ENCODE data around the gene NT5M. TPM values are rescaled to one million over a fixed set of nuclear protein-coding genes. Genes with fewer than 3 reads are reported as not detected.

The NT5M gene
- total RNA-seq, 1 experiment from 2014 or later: 6.6 TPM

DNA sequence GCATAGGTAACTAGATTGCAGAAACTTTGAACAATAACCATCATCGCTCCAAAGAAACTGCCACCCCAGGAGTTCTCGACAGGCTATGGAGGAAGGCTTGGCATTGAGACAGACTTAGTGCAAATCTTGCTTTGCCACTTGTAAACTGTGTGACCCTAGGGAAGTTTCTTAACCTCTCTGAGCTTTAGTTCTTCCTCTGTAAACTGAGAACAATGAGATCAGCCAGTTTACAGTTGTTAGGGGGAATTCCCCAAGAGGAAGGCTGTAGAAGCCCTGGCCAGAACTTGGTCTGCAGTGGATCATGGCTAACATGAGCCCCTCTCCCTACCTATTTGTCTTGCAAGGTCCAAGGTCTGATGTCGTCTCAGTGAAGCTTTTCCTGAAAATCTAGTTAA, 78.9 kb downstream of the NT5M start:
- Histone ChIP-seq H4K5ac (ENCODE audit: insufficient read length, low read depth, low read length) (no peak overlapping the region), H3K79me2 (ENCODE audit: insufficient read depth, low read length) (no peaks in the 10 kb centered on the region), H2AK5ac (ENCODE audit: insufficient read length, low read length) (no peak overlapping the region), H2BK120ac (ENCODE audit: low read depth, low read length, poor library complexity, severe bottlenecking) (no peak overlapping the region), H3K14ac (ENCODE audit: insufficient read depth, low read length) (no peak overlapping the region), H3K27ac (ENCODE audit: insufficient read length, low read depth, low read length) (no peak overlapping the region), H3K4me2 (ENCODE audit: insufficient read depth, insufficient read length, low read length) (no peak overlapping the region), H4K8ac (replicated peaks; ENCODE audit: insufficient read length, low read depth, low read length) (no peak overlapping the region), H2AFZ (ENCODE audit: low read length) (no peak overlapping the region), H2BK20ac (ENCODE audit: low read depth, low read length, poor library complexity, severe bottlenecking) (no peak overlapping the region), H3K4me1 (ENCODE audit: insufficient read depth, low read length) (no peaks in the 10 kb centered on the region), H4K20me1 (ENCODE audit: control insufficient read depth, insufficient read depth, insufficient read length) (no peaks in the 10 kb centered on the region), H3K56ac (ENCODE audit: insufficient read length, low read depth, low read length) (no peak overlapping the region), H3K23ac (ENCODE audit: insufficient read length, low read depth, low read length) (no peak overlapping the region), H3K27me3 (ENCODE audit: insufficient read depth, low read length) (no peaks in the 10 kb centered on the region), H2BK5ac (ENCODE audit: insufficient read length, low read length) (no peak overlapping the region), H3K18ac (ENCODE audit: insufficient read length, low read depth, low read length) (no peak overlapping the region), H2BK15ac (ENCODE audit: low read depth, low read length) (no peak overlapping the region), H3K9ac (ENCODE audit: extremely low read depth, insufficient read length, low read length) (no peak overlapping the region), H4K91ac (ENCODE audit: insufficient read length, low read depth, low read length) (no peak overlapping the region), H2BK12ac (ENCODE audit: insufficient read length, low read depth, low read length) (no peak overlapping the region), H3K4ac (ENCODE audit: low read depth, low read length) (no peak overlapping the region), H3K9me3 (ENCODE audit: control insufficient read depth, low read depth, low read length) (no peaks in the 10 kb centered on the region), H3T11ph (ENCODE audit: low read length) (no peak overlapping the region), H3K79me1 (ENCODE audit: insufficient read depth, low read depth, low read length, poor library complexity, severe bottlenecking) (no peaks in the 10 kb centered on the region), H3K23me2 (ENCODE audit: insufficient read length, low read depth, low read length, poor library complexity, severe bottlenecking) (no peaks in the 10 kb centered on the region)
- H3K36me3 Mint-ChIP-seq (ENCODE audit: insufficient read depth in 1 of 3, low read depth in 3 of 3): no peaks in the 10 kb centered on the region; a peak in 1 of 7 replicates
- WGBS (ENCODE audit: extremely low coverage, insufficient read length, low lambda C conversion rate): no CpG with 5 or more reads among the region's 3 CpGs
- no peak for DNase-seq
- H3K4me1 Mint-ChIP-seq: peaks cover 6 to 16% of the 10 kb centered on the region in 2 experiments
- H3K27ac Mint-ChIP-seq: no peak overlapping the region
- H3K9me3 Mint-ChIP-seq: no peaks in the 10 kb centered on the region
- peaks cover 5% of the 10 kb centered on the region for H3K27me3 Mint-ChIP-seq (ENCODE audit: low read depth)
- TF ChIP-seq, protein P1, sequence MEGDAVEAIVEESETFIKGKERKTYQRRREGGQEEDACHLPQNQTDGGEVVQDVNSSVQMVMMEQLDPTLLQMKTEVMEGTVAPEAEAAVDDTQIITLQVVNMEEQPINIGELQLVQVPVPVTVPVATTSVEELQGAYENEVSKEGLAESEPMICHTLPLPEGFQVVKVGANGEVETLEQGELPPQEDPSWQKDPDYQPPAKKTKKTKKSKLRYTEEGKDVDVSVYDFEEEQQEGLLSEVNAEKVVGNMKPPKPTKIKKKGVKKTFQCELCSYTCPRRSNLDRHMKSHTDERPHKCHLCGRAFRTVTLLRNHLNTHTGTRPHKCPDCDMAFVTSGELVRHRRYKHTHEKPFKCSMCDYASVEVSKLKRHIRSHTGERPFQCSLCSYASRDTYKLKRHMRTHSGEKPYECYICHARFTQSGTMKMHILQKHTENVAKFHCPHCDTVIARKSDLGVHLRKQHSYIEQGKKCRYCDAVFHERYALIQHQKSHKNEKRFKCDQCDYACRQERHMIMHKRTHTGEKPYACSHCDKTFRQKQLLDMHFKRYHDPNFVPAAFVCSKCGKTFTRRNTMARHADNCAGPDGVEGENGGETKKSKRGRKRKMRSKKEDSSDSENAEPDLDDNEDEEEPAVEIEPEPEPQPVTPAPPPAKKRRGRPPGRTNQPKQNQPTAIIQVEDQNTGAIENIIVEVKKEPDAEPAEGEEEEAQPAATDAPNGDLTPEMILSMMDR (conservative IDR thresholded peaks at IDR 0.05): no peak
- H3K4me3 Mint-ChIP-seq: no peak overlapping the region

Data from H9 (cell line).